GM19239 (cell line): ENCODE results near the gene GOLGA6D.
"Not testable (repeated sequence)": the region's sequence is repeated elsewhere in the genome, so short reads cannot be mapped to it uniquely, and the experiment has no call there.

Experiments used
- DNase-seq: peaks from one replicate; pipeline ENCODE4 v3.0.0; 2011; ENCODE audit warnings: low spot score; ENCODE audit not compliant: insufficient read length
- FAIRE-seq: peaks from 2 replicates; lab custom pipeline; 2011; peaks lifted over from hg19 to GRCh38; lab: Jason Lieb, UNC

GOLGA6D gene

DNA sequence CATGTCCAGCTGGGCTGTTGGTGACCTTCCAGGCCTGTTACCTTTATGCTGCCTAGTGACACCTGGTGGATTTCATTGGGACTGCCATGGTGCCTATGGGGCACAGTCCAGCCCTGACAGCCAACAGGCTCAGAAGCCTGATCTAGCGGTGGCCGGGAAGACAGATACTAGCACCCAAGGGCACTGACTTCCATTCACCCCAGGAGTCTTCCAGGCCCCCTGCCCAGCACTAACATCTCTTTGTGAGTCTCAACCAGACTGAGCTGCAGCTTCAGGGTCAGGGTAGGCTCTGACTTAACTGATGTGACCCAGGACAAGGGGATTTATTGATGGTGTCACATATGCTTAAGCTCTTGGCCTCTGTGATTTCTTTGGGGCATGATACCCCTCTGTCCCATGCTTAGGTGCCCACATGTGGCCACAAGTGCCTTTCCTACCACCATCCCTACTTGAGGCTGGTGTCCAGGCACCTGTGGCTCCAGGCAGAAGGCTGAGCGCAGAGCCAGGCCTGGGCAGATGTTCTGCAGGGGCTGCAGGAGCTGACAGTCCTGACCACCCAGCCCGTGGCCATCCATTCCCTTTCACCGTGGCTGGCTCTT is 8.0 kb upstream of the GOLGA6D start:
- peak; percentile 76 for FAIRE-seq
- not testable (repeated sequence) for DNase-seq

DNA sequence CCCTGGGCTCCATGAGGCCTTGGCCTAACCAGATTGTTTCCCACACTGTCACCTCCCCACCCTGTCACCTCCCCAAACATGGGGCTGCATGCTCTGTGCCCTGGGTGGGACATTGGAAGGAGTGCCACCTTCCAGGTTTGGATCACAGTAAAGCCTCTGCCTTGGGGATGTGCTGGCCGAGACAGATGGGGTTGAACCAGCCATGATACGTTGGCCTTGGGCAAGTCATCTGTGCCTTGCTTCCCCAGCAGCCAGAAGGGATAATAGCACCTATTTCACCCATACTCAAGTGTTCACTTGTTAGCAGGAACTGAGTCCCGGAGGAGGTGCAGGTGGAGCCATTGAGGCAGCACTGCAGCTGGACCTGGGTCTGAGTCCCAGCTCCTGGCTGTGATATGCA is 7.0 kb upstream of the GOLGA6D start:
- not testable (repeated sequence) for DNase-seq, FAIRE-seq

DNA sequence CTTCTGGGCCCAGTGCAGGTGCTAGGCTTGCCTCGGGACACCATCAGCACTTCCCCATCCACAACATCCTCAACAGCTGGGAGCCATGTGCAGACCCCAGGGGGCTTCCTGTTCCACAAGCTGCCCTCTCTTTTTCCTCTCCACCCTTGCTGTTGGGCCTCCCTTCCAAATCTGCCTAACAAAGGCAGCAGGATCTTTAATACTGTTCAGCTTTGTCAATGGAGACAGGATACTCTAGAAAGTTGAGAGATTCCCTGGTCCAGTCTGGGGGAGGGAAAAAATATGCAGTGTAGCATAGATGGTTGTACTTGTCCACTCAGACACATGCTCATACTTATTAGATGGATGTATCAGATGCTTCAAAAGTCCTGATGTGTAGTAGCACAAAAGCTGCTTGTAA is 4.1 kb upstream of the GOLGA6D start:
- DNase-seq, FAIRE-seq: not testable (repeated sequence)

DNA sequence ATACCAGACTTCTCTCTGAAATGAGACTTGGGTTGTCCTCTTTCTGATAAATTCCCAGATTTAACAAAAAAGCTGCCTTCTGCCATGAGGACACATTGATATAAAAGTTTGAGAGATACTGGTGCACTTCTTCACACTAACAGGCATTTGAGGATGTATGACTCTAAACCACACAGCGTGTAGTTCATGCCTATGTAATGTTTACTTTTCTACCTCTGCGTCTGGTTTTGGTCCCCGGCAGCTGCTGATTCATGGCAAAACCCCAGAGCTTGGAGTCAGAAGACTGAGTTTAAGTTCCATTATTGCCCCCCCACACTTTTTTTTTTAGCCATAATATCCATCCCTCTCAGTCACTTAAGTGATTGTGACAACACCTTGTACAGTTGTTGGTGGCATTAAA is 1.5 kb downstream of the GOLGA6D start:
- FAIRE-seq, DNase-seq: not testable (repeated sequence)

DNA sequence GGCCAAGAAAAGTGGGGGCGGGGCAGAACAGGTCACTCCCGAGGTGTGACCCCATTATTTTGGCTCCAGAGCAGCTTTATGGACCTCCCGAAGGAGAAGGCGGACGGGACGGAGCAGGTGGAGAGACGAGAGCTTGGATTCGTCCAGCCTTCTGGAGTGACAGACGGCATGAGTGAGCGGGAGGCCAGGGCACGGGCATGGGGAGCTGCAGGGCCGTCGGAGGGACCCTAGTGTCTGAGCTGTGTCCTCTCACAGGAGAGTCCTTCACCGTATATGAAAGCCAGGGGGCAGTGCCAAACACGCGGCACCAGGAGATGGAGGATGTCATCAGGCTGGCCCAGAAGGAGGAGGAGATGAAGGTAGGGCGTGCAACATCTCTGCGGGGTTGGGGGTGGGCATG is 11.0 kb downstream of the GOLGA6D start:
- not testable (repeated sequence) for DNase-seq, FAIRE-seq

DNA sequence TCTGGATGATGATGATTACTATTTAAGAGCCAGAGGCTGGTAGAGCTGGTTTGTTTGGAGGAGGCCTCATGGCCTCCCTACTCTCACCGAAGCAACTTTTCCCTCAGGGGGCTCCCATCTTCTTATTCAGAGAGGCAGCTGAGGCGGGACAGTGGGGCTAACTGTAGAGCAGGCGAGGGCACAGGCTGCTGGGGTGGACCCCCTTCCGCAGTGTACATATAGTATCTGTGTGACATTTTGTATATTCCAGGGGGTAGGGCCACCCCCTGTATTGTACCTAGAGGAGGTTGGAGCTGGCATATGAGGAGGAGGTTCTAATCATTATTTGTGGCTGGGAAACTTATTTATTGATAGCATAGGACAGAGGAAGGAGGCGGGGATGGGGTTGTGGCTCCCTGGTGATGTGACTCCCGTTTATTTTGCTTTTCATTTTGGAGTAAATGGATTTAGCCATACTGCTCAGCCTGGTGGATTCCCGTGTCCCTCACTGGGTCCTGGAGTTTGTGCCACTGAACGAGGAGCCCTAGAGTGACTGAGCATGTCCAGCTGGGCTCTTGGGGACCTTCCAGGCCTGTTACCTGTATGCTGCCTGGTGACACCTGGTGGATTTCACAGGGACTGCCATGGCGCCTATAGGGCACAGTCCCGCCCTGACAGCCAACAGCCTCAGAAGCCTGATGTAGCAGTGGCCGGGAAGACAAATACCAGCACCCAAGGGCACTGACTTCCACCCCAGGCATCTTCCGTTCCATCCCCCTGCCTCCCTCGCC is 16.1 kb downstream of the GOLGA6D start:
- FAIRE-seq, DNase-seq: not testable (repeated sequence)

DNA sequence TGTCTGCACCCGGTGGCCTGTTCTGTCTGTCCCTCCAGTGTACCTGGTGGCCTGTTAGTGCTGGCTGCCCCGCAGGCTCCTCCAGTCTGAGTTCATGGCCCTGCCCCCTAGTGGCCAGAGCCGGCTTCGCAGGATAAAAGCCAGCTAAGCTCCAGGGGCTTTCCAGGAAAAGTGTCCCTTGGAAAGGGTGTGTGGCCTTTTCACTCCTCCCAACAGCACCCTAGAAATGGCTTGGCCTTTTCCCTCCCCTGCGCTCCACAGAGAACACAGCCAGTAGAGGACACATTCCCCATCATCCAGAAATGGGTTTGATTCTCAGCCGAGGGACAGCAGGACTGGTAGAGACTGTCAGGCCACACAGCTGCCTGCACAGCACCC is 16.7 kb downstream of the GOLGA6D start:
- not testable (repeated sequence) for DNase-seq, FAIRE-seq

DNA sequence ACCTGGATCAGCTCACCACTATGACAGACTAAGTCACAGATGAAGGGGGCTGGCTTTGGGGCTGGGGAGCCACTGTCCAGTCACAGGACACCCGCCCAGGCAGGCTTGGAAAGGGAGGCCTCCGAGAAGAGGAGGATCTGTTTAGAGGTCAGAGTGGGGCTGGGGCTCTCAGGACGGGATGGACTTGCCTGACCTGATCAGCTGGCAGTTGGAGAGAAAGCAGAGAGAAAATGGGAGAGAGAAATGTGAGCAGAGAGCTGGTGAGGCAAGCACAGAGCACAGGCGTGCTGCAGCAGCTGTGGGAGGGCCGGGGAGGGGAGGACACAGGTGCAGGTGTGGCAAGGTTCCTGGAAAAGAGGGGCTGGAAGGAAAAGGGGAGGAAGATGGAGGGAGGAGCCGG is 17.4 kb downstream of the GOLGA6D start:
- not testable (repeated sequence) for FAIRE-seq

DNA sequence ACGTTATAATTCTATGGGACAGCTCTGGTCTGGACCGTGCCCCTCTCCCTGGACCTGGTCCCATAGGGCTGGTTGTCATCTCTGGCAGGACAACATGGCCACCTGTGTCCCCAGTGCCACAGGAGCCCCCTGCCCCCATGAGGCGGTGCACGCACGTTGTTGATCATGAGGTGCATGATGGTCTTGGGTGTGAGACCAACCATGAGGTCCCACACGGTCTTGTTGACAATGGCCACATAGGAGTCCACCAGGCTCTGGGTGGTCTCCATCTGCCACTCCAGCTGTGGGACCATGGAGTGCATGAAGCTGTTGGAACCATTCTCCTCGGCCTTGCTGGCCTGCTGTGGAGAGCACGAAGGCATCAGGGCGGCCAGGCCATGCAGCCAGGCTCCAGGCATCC is 19.7 kb downstream of the GOLGA6D start:
- no peak for DNase-seq
- no peak for FAIRE-seq

More for the DNA sequence above, 17.4 kb downstream of the GOLGA6D start:
- DNase-seq, result not testable (repeated sequence)

DNA sequence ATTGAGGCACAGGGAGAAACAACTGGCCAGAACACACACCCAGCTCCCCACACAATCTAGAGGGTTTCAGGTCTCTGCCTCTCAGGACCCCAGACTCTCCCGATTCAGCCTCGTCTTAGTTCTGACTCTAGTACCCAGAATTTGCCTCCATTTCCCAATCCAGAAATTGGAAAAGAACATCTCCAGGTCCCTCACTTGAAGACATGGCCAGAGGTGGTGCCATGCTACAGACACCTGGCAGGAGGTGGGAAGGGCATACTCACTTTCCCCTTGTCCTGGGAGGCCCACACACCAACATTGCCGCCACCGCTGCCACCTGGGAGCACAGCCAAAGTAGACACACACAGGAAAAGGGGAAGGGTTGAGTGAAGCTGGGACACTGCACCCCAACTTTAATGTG is 20.1 kb downstream of the GOLGA6D start:
- FAIRE-seq, DNase-seq: not testable (repeated sequence)

DNA sequence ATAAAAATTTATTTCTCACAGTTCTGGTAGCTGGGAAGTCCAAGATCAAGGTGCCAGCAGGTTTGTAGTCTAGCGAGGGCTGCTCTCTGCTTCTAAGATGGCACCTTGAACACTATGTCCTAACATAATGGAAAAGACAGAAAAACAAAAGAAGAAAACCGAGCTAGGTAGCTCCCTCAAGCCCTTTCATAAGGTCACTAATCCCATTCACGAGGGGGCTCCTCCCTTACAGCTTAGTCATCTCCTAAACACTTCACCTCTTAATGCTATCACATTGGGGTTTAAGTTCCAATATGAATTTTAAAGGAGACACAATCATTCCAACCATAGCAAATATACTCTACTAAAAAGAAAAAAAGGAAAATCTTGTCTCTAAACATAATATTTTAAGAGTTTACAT is 23.6 kb downstream of the GOLGA6D start:
- DNase-seq, result no peak
- no peak for FAIRE-seq

DNA sequence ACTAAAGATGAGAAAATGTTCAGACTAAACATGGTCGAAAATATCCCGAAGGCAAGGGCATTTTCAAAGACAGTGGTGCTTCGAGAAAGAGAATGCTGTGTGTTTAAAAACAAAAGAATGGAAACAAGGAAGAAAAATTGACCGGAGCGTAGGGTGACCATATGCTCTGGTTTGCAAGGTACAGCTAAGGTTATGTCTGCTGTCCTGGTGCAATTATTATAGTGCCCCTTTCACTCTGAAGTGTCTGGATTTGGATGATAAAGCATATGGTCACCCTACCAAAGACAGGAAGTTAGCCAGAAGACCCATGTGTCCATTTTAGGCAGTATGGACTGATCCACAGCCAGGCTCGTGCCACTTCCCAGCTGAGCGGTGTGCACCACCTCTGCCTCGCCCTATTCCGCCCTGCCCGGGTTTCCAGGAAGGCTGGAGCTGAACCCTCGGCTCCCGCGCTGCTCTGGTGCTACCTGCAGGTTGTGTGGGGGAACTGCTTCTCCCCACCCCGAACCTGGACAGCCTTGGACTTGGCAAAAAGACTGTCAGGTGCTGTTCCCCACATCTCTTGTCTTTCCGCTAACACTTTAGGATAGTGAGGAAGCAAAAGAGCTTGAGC is 25.2 kb downstream of the GOLGA6D start:
- DNase-seq (peak; percentile 35), FAIRE-seq (no peak)

DNA sequence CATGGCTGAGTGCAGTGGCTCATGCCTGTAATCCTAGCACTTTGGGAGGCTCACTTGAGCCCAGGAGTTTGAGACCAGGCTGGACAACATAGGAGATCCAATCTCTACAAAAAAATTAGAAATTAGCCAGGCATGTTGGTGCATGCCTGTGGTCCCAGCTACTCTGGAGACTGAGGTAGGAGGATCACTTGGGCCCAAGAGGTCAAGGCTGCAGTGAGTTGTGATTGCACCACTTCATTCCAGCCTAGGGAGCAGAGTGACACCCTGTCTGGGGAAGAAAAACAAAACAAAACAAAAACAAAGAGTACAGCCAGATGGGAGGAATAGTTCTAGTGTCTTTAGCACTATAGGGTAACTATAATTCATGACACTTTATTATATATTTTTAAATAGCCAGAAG is 27.1 kb downstream of the GOLGA6D start:
- FAIRE-seq (no peak), DNase-seq (no peak)

DNA sequence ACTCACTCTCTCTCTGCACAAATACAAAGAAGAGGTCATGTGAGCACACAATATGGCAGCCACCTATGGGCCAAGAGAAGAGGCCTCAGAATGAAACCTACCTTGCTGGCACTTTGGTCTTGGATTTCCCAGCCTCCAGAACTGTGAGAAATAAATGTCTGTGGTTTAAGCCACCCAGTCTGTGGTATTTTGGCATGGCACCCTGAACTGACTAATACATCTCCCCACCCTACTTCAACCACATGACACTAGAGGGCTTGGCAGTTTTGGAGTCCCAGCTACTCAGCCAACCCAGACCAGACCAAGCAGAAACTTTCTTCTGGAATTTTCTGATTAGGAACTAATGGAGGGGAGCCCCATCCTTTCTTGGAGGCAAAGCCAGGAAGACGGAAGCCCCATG is 29.9 kb downstream of the GOLGA6D start:
- DNase-seq, FAIRE-seq: not testable (repeated sequence)

DNA sequence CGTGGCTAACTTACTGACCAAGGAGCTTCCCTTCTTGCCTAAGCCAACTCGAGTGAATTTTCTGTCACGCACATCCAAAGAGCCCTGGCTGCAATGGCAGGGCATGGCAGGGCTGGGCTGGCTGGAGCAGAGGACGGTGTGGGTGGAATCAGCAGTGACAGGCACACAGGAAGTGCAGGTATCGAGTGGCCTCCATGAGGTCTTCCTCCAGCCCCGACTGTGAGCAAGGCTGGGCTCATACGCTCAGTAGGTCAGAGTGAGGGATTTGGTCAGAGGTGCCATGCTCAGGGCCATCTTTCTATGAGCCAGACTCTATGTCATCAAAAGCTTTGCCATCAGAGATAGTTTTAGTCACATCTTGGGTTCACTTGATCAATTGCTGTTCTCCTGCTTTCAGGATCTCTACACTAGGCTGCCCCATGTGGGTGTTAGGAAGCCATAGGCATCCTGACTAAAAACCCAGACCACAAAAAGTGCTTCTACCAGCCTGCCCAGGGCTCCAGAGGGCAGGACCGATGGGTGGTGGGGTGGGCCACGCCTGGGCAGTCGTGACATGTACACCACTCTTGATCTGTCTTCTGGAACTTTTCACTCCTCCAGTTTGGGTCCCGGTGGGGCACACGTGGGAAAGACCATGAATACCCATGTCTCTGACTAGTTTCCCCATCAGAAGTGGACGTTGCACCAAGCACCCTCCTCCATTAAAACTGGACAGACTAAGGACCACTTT is 30.6 kb downstream of the GOLGA6D start:
- FAIRE-seq (no peak), DNase-seq (no peak)

DNA sequence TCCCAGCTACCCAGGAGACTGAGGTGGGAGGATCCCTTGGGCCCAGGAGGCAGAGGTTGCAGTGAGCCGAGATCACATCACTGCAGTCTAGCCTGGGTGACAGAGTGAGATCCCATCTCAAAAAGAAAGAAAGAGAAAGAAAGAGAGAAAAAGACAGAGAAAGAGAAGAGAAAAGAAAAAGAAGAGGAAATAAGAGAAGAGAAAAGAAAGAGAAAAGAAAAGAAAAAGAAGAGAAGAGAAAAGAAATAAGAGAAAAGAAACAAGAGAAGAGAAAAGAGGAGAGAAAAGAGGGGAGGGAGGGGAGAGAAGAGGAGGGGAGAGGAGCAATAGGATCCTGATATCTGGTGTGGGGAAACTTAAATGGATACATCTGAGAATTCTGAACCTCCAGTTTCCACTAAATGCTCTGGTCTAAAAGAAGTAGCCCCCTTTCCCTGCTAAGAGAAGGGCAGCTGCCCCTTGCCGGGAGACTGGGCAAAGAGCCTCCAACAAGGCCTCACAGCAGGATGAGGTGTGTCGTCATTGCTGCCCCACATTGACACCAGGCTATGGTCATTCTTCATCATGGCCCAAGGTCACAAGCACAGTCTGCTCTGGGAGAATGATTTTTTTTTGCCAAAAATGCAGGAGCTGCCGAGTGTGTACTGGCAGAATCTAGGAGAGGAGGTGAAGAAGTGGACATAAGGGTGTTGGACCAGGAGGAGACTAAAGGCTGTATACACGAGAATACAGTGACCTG is 32.1 kb downstream of the GOLGA6D start:
- no peak for FAIRE-seq
- no peak for DNase-seq

DNA sequence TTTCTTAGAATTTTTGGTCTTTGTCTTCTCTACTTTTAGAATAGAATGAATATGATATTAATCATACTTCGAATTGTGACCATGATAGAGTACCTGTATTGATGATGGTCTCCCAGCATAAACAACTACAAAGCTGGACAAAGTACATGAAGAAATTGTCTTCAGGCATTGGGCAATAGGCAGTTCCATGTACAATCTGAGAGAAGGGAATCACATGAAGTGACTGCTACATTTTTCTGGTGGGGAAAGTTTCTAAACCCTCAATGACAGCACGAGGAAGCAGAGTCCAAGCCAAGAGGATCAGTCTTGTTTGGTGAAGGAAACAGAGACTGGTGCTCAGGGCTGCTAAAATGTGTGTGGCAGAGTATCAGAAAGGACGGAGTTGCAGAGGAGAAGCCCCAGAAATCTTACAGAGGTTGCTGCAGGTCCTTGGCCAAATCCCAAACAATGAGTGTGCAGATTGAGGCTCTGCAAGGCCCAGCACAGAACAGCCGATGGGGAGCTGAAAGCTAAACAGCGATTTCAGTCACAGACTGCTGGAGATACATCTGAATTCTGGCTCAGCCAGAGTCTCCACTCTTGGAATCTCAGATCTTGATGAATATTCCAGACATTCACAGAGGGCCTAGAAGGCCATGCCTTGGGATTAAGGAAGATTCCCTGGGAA is 36.7 kb downstream of the GOLGA6D start:
- FAIRE-seq, DNase-seq: not testable (repeated sequence)

DNA sequence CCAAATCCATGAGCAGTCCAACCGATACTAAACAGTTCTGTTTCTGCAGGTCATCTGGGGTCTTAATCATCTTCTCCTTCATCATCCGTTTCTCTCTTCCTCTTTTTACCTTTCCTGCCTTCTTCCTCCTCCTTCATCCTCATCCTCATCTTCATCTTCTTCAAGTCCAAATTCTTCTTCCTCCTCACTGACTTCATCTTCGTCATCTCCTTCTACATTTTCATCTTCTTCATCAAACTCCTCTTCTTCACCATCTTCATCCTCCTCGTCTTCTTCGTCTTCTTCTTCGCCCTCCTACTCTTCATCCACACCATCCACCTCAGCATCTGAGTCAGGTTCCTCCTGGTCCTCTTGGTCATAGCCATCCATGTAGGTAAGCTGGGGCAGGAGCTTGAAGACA is 39.1 kb downstream of the GOLGA6D start:
- no peak for FAIRE-seq

DNA sequence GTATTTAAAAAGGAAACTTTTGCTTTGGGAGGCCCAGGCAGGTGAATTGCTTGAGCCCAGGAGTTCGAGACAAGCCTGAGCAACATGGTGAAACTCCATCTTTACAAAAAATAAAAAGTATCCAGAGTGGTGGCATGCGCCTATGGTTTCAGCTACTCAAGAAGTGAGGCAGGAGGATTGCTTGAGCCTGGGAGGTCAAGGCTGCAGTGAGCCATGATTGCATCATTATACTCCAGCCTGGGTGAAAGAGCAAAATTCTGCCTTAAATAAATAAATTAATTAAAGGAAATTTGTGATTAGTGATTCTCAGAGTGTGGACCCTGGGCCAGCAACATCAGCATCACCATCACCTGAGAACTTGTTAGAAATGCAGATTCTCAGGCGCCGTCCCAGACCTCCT is 43.3 kb downstream of the GOLGA6D start:
- DNase-seq, result no peak
- FAIRE-seq, result no peak

More for the DNA sequence above, 39.1 kb downstream of the GOLGA6D start:
- DNase-seq, result no peak
